WTC11 (cell line): ENCODE results near the gene SLC5A7.

Experiments used
- ARID4B ChIP-seq: sonication (generic); formaldehyde crosslinking; IDR thresholded peaks from 2 replicates; pipeline ENCODE4 v1.8.0; 2023; ENCODE audit warnings: missing genetic modification reagents, mild to moderate bottlenecking, borderline replicate concordance
- E2F1 ChIP-seq: sonication (generic); formaldehyde crosslinking; IDR thresholded peaks from 2 replicates; pipeline ENCODE4 v1.8.0; 2022; ENCODE audit warnings: mild to moderate bottlenecking, missing genetic modification reagents
- FOXJ3 ChIP-seq: sonication (generic); formaldehyde crosslinking; IDR thresholded peaks from 2 replicates; pipeline ENCODE4 v1.9.0; 2021; ENCODE audit warnings: missing genetic modification reagents, mild to moderate bottlenecking, borderline replicate concordance
- JUN ChIP-seq: sonication (generic); formaldehyde crosslinking; IDR thresholded peaks from 2 replicates; pipeline ENCODE4 v1.8.0; 2023; ENCODE audit warnings: mild to moderate bottlenecking, missing genetic modification reagents
- MYBL2 ChIP-seq: sonication (generic); formaldehyde crosslinking; IDR thresholded peaks from 2 replicates; pipeline ENCODE4 v1.8.1; 2023; ENCODE audit warnings: mild to moderate bottlenecking, moderate library complexity, missing genetic modification reagents
- NFATC4 ChIP-seq: fragments of 250-450 bp; sonication (Bioruptor Pico); IDR thresholded peaks from 2 replicates; pipeline ENCODE4 v1.9.0; 2021; ENCODE audit warnings: mild to moderate bottlenecking
- NFYB ChIP-seq: sonication (generic); formaldehyde crosslinking; conservative IDR thresholded peaks from 2 replicates; pipeline ENCODE4 v1.8.0; 2022; ENCODE audit warnings: low read depth, missing genetic modification reagents
- NR2C2 ChIP-seq: sonication (generic); formaldehyde crosslinking; IDR thresholded peaks from 2 replicates; pipeline ENCODE4 v1.8.0; 2022; ENCODE audit warnings: mild to moderate bottlenecking, missing genetic modification reagents
- SMAD3 ChIP-seq: sonication (generic); formaldehyde crosslinking; IDR thresholded peaks from 2 replicates; pipeline ENCODE4 v1.8.0; 2022; ENCODE audit warnings: missing genetic modification reagents, mild to moderate bottlenecking, borderline replicate concordance
- TF ChIP-seq, protein P1 (sequence below): fragments of 200-600 bp; IDR thresholded peaks from 2 replicates; pipeline ENCODE4 v1.8.0; 2022; ENCODE audit warnings: antibody characterized with exemption
- TF ChIP-seq, protein P2 (sequence below): sonication (generic); formaldehyde crosslinking; conservative IDR thresholded peaks from 2 replicates; pipeline ENCODE4 v1.8.1; 2022; ENCODE audit warnings: mild to moderate bottlenecking, missing genetic modification reagents
- TF ChIP-seq, protein P3 (sequence below): sonication (generic); formaldehyde crosslinking; IDR thresholded peaks from 2 replicates; pipeline ENCODE4 v1.8.1; 2022; ENCODE audit warnings: low read depth, missing genetic modification reagents, borderline replicate concordance

- TF ChIP-seq, protein P1, sequence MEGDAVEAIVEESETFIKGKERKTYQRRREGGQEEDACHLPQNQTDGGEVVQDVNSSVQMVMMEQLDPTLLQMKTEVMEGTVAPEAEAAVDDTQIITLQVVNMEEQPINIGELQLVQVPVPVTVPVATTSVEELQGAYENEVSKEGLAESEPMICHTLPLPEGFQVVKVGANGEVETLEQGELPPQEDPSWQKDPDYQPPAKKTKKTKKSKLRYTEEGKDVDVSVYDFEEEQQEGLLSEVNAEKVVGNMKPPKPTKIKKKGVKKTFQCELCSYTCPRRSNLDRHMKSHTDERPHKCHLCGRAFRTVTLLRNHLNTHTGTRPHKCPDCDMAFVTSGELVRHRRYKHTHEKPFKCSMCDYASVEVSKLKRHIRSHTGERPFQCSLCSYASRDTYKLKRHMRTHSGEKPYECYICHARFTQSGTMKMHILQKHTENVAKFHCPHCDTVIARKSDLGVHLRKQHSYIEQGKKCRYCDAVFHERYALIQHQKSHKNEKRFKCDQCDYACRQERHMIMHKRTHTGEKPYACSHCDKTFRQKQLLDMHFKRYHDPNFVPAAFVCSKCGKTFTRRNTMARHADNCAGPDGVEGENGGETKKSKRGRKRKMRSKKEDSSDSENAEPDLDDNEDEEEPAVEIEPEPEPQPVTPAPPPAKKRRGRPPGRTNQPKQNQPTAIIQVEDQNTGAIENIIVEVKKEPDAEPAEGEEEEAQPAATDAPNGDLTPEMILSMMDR = no peak
- TF ChIP-seq ARID4B (CRISPR knock-in tag) = no peak
- TF ChIP-seq, protein P2, sequence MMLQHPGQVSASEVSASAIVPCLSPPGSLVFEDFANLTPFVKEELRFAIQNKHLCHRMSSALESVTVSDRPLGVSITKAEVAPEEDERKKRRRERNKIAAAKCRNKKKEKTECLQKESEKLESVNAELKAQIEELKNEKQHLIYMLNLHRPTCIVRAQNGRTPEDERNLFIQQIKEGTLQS (CRISPR knock-in tag) = no peak
- no peak for TF ChIP-seq NFYB (CRISPR knock-in tag)
- no peak for TF ChIP-seq MYBL2 (CRISPR knock-in tag)
- TF ChIP-seq NFATC4 (CRISPR knock-in tag) = no peak
- no peak for TF ChIP-seq SMAD3
- no peak for TF ChIP-seq NR2C2
- TF ChIP-seq FOXJ3 (CRISPR knock-in tag) = no peak
- TF ChIP-seq, protein P3, sequence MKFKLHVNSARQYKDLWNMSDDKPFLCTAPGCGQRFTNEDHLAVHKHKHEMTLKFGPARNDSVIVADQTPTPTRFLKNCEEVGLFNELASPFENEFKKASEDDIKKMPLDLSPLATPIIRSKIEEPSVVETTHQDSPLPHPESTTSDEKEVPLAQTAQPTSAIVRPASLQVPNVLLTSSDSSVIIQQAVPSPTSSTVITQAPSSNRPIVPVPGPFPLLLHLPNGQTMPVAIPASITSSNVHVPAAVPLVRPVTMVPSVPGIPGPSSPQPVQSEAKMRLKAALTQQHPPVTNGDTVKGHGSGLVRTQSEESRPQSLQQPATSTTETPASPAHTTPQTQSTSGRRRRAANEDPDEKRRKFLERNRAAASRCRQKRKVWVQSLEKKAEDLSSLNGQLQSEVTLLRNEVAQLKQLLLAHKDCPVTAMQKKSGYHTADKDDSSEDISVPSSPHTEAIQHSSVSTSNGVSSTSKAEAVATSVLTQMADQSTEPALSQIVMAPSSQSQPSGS (CRISPR knock-in tag) = no peak
- no peak for TF ChIP-seq E2F1 (CRISPR knock-in tag)
- no peak for TF ChIP-seq JUN (CRISPR knock-in tag)
These were observed 1.6 kb upstream of the SLC5A7 start for GRCh38 chr2:107984707-107985106.
